Tibial artery (tissue), 4 donors: ENCODE measurements around the gene STXBP2.

Experiments used
- DNase-seq, 2 donors: peaks; one replicate each; pipeline ENCODE4 v3.0.0-alpha.2; 2019
- H3K27ac ChIP-seq, 2 donors: fragments of 200-600 bp; sonication (generic) in 1 of 2; 1 replicate in 1 of 2; 2 replicates in 1 of 2; pipeline ENCODE4 v1.5.1; 2018 to 2019; ENCODE audit warnings: mild to moderate bottlenecking in 1 of 2
- H3K27me3 ChIP-seq, 2 donors: fragments of 200-600 bp; sonication (generic) in 1 of 2; one replicate each; pipeline versions ENCODE4 v1.5.1 to v1.6.0; 2016 to 2019
- H3K36me3 ChIP-seq, 3 donors: fragments of 200-600 bp; sonication (generic) in 2 of 3; one replicate each; pipeline ENCODE4 v1.5.1; 2016 to 2019; ENCODE audit warnings: mild to moderate bottlenecking in 2 of 3
- H3K4me1 ChIP-seq, 4 donors: fragments of 200-600 bp; sonication (generic) in 2 of 4; 1 replicate in 3 of 4; 2 replicates in 1 of 4; pipeline ENCODE4 v1.5.1; 2016 to 2019
- H3K4me3 ChIP-seq, 2 donors: fragments of 200-600 bp; sonication (generic) in 1 of 2; 1 replicate in 1 of 2; 2 replicates in 1 of 2; pipeline ENCODE4 v1.5.1; 2018 to 2019; ENCODE audit warnings: mild to moderate bottlenecking in 2 of 2
- H3K9me3 ChIP-seq, 3 donors: fragments of 200-600 bp; sonication (generic) in 1 of 3; one replicate each; pipeline ENCODE4 v1.5.1; 2016 to 2019
- intact Hi-C: fragments of 100-400 bp; cut with DNase I; formaldehyde crosslinking; loops from one replicate; pipeline ENCODE4 v1.15.0; 2023; ENCODE audit warnings: low total_unique reads
- TF ChIP-seq, protein P1 (sequence below), 2 experiments: fragments of 200-600 bp in 1 of 2; fragments of 450-650 bp in 1 of 2; IDR thresholded peaks; one replicate each; pipeline ENCODE4 v1.5.1; 2017 to 2019; ENCODE audit warnings: antibody characterized with exemption in 2 of 2, mild to moderate bottlenecking in 1 of 2, moderate library complexity in 1 of 2

The STXBP2 gene

GRCh38 chr19:7632340-7633203, 4.3 kb upstream of the STXBP2 start:
- no peak for DNase-seq

DNA sequence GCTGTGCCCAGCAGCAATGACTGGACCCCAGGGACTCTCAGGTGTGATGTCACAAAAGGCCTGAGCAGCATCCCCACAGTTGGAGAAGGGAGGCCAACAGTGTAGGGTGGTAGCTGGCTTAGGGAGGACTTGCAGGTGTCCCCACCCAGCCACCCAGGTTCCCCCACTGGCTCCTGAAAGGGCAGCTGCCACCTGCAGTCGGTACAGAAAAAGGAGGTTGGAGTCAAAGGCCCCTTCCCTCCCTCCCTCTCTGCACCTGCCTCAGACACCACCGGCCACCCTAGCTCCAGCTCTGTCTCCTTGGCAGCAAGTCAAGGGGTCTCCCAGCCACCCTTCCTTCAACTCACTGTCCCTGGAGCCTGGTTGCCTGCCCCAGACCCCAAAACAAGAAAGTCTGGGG, 3.2 kb upstream of the STXBP2 start, which contains the start of gene PCP2:
Gene PCP2 (minus strand): TSS at position 22 of the 400 bp plus-strand sequence. CDS start 262 bp downstream, outside the sequence.
- no peak for DNase-seq
- intact Hi-C loops: no loop called here

More at GRCh38 chr19:7632340-7633203, 4.3 kb upstream of the STXBP2 start:
- Histone ChIP-seq H3K9me3 (no peaks in the 10 kb centered on the region), H3K4me3 (no peak overlapping the region), H3K4me1 (peaks cover 3 to 46% (median 27%) of the 10 kb centered on the region in 4 donors), H3K27ac (no peak overlapping the region), H3K27me3 (peaks cover 0 to 26% of the 10 kb centered on the region in 2 donors), H3K36me3 (peaks cover 0 to 23% (median under 1%) of the 10 kb centered on the region in 3 donors)
- TF ChIP-seq, protein P1, sequence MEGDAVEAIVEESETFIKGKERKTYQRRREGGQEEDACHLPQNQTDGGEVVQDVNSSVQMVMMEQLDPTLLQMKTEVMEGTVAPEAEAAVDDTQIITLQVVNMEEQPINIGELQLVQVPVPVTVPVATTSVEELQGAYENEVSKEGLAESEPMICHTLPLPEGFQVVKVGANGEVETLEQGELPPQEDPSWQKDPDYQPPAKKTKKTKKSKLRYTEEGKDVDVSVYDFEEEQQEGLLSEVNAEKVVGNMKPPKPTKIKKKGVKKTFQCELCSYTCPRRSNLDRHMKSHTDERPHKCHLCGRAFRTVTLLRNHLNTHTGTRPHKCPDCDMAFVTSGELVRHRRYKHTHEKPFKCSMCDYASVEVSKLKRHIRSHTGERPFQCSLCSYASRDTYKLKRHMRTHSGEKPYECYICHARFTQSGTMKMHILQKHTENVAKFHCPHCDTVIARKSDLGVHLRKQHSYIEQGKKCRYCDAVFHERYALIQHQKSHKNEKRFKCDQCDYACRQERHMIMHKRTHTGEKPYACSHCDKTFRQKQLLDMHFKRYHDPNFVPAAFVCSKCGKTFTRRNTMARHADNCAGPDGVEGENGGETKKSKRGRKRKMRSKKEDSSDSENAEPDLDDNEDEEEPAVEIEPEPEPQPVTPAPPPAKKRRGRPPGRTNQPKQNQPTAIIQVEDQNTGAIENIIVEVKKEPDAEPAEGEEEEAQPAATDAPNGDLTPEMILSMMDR (IDR thresholded peaks at IDR 0.05): no peak
- intact Hi-C loops: no loop called here

GRCh38 chr19:7635670-7636069, 1.2 kb upstream of the STXBP2 start:
- Histone ChIP-seq H3K4me1 (peaks cover 0 to 23% (median 7%) of the 10 kb centered on the region in 4 donors), H3K27ac (no peak overlapping the region), H3K27me3 (peaks cover 0 to 42% of the 10 kb centered on the region in 2 donors), H3K36me3 (peaks cover 0 to 18% (median 0%) of the 10 kb centered on the region in 3 donors), H3K9me3 (no peaks in the 10 kb centered on the region), H3K4me3 (no peak overlapping the region)
- no peak for DNase-seq
- intact Hi-C loops: no loop called here
- TF ChIP-seq, protein P1 (IDR thresholded peaks at IDR 0.05): no peak

More for the DNA sequence above, 3.2 kb upstream of the STXBP2 start, which contains the start of gene PCP2:
- TF ChIP-seq, protein P1 (IDR thresholded peaks at IDR 0.05): no peak
- Histone ChIP-seq H3K4me3 (no peak within 1 kb of the TSS), H3K9me3 (no peaks in the 10 kb centered on the region), H3K36me3 (peaks cover 0 to 18% (median 0%) of the 10 kb centered on the region in 3 donors), H3K4me1 (peaks cover under 1 to 34% (median 16%) of the 10 kb centered on the region in 4 donors), H3K27me3 (peaks cover 0 to 37% of the 10 kb centered on the region in 2 donors), H3K27ac (no peak within 1 kb of the TSS)

- Histone ChIP-seq H3K27me3 (peaks cover 0 to 42% of the 10 kb centered on the region in 2 donors), H3K4me3 (no peak overlapping the region), H3K4me1 (peaks cover 0 to 17% (median 1%) of the 10 kb centered on the region in 4 donors), H3K36me3 (peaks cover 0 to 18% (median 0%) of the 10 kb centered on the region in 3 donors), H3K9me3 (no peaks in the 10 kb centered on the region), H3K27ac (no peak overlapping the region)
- intact Hi-C loops: no loop called here
- TF ChIP-seq, protein P1 (IDR thresholded peaks at IDR 0.05): no peak
- no peak for DNase-seq
Measured at GRCh38 chr19:7636317-7636690, 606 bp upstream of the STXBP2 start.

DNA sequence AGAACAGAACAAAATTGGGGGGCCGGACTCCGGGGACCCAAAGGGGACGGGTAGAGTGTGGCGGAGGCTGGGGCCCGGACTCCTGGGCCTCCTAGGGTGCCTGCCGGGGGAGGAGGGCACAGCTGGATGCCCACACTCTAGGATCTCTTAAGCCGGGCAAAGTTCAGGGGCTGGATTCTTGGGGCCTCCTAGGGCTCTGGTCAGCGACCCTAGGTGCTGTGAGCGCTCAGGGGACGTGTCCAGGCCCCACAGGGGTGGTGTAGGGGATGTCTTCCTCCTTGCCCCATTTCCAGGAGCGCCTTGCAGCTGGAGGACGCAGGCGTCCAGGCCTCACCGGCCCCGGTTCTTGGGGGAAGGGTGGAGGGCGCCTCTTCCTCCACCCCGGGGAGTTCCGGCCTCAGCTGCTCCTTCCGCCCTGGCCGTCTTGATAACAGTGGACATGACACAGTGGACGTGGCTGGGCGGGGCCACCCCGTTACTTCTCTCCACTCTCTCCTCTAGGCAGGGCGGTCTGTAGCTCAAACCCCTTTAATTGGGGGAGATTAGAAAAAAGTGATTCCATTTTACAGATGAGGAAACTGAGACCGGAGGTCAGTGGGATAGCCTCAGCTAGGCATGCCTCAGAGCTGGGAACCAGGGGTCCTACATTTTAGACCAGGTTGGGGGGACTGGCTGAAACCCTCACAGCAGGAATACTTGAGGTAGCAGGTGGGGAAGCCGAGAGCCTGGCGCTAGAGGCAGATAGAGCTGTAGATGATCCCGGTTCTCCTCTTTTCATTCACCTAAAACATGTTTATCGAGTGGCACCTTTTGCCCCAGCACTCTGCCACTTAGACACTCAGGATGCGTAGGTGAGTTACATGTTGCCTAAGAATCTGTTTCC, 705 bp downstream of the STXBP2 start:
- Histone ChIP-seq H3K9me3 (no peaks in the 10 kb centered on the region), H3K27ac (no peak overlapping the region)

More for the DNA sequence above, 705 bp downstream of the STXBP2 start:
- Histone ChIP-seq H3K4me1 (peaks cover 0 to 11% (median 1%) of the 10 kb centered on the region in 4 donors), H3K36me3 (peaks cover 0 to 10% (median 0%) of the 10 kb centered on the region in 3 donors), H3K4me3 (peak overlapping the region; percentile 35 to 44), H3K27me3 (peaks cover 0 to 45% of the 10 kb centered on the region in 2 donors)
- intact Hi-C loops: no loop called here
- TF ChIP-seq, protein P1 (IDR thresholded peaks at IDR 0.05): no peak
- DNase-seq: no peak
